ENCODE measurements around the gene PPRC1.

PPRC1 gene

DNA sequence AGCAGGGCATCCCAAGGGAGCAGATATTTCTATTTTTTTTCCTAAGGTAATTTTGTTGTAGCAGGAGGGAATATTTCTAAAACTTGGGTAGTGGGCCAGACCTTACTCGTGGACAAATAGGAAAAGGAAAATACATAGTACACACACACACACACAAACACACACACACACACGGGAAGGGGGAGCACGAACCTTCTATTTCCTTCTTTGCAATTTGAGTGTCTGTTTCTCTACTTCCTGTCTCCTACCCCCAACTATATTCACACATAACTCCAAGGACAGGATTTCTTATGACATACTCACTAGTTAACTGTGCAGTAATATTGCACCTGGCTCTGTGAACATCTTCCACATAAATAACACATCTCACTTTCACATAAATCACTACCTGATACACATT, 17.1 kb upstream of the PPRC1 start:
- Histone ChIP-seq H3K27me3 (ENCODE audit: insufficient read depth, low read depth, severe bottlenecking) (no peaks in the 10 kb centered on the region), H3K4me3 (ENCODE audit: low read depth, low read length) (no peak overlapping the region), H3K9me3 (ENCODE audit: severe bottlenecking) (no peaks in the 10 kb centered on the region), H3K27ac (peak overlapping the region; percentile 96), H3K36me3 (peaks cover 19% of the 10 kb centered on the region)
- TF ChIP-seq, protein P1, sequence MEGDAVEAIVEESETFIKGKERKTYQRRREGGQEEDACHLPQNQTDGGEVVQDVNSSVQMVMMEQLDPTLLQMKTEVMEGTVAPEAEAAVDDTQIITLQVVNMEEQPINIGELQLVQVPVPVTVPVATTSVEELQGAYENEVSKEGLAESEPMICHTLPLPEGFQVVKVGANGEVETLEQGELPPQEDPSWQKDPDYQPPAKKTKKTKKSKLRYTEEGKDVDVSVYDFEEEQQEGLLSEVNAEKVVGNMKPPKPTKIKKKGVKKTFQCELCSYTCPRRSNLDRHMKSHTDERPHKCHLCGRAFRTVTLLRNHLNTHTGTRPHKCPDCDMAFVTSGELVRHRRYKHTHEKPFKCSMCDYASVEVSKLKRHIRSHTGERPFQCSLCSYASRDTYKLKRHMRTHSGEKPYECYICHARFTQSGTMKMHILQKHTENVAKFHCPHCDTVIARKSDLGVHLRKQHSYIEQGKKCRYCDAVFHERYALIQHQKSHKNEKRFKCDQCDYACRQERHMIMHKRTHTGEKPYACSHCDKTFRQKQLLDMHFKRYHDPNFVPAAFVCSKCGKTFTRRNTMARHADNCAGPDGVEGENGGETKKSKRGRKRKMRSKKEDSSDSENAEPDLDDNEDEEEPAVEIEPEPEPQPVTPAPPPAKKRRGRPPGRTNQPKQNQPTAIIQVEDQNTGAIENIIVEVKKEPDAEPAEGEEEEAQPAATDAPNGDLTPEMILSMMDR (IDR thresholded peaks at IDR 0.05; ENCODE audit: low read depth, low read length), result no peak
- no peak for DNase-seq

DNA sequence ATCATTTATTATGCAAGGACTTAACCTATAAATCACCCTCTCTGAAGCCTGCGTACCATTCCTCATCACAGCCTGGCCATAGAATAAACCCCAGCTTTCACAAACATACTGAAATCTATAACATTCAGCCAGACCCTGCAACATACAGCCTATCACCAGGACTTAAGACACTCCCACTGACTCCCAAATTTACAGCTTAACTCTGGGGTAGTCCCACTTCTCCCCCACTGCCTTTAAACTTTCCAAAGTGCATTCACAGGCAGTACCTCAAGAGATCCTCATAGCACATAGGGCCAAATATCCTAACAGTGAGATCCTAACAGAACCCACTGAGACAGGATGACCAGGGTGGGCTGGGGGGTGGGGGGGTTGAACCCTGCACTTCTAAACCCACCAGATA, 16.2 kb upstream of the PPRC1 start:
- H3K27ac ChIP-seq, result peak overlapping the region; percentile 82
- H3K36me3 ChIP-seq, result peaks cover 10% of the 10 kb centered on the region
- no peaks in the 10 kb centered on the region for H3K9me3 ChIP-seq (ENCODE audit: severe bottlenecking)
- TF ChIP-seq, protein P1 (IDR thresholded peaks at IDR 0.05; ENCODE audit: low read depth, low read length), result no peak
- DNase-seq, result no peak
- no peaks in the 10 kb centered on the region for H3K27me3 ChIP-seq (ENCODE audit: insufficient read depth, low read depth, severe bottlenecking)
- H3K4me3 ChIP-seq (ENCODE audit: low read depth, low read length), result no peak overlapping the region

DNA sequence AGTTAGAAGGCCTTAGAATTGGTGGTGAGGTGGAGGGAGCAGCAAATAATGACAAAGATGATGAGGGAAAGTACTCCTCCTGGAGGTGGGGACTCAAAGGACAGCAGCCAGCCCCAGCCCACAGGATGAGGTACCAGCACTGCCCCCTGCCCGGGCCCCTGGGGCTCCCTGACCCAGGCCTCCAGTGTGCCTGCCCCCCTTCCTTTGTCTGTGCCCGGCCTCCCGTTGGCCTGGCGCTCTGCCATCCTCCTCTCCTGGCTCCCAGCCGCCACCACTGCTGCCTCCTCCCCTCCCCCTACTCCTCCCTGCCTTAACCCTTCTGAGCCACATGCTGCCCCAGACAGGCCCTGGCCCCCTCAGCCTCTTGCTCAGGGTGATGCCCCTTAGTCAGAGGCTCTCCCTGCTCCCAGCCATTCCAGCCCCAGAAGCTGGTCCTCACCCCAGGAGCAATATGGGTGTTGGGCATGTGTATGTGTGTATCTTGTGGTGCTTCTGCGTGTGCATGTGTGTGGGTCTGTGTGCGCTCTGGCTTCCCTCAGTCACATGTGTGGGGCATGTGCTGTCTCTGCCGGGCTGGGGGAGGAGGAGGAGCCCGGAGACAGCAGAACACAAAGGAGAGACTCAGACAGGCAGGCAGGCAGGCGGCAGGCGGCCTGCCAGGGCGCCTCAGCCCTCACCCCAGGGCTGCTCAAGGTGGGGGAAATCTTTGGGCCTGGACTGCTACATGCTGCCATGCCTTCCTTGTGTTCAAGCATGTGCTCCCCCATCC, 15.3 kb upstream of the PPRC1 start:
- TF ChIP-seq, protein P1 (IDR thresholded peaks at IDR 0.05; ENCODE audit: low read depth, low read length), result peak; percentile 37; the same call in 1 of the 2 replicates
- no peaks in the 10 kb centered on the region for H3K9me3 ChIP-seq (ENCODE audit: severe bottlenecking)
- no peaks in the 10 kb centered on the region for H3K27me3 ChIP-seq (ENCODE audit: insufficient read depth, low read depth, severe bottlenecking)
- peak overlapping the region; percentile 82 for H3K27ac ChIP-seq
- H3K36me3 ChIP-seq, result peaks cover 4% of the 10 kb centered on the region; the same call in 1 of the 2 replicates
- no peak overlapping the region for H3K4me3 ChIP-seq (ENCODE audit: low read depth, low read length)
- peak; percentile 72 for DNase-seq

DNA sequence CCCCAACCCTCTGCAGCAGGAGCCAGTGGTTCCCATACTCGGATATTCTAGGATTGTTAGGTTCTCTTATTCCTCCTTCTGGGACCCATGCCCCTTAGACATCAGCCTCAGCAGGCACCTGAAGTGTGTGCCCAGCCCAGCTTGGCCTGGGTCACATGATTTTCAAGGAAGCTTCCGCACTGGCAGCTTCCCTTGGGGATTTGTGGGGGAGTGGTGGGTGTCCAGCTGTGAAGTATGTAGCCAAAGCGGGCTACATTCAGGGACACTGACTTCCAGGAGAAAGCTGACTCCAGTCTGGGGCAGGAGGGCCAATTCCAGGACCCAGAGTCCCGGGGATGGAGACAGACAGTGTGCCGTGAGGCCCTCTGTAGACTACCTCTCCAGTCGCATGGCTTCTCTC, 14.0 kb upstream of the PPRC1 start:
- TF ChIP-seq, protein P1 (IDR thresholded peaks at IDR 0.05; ENCODE audit: low read depth, low read length), result no peak
- H3K4me3 ChIP-seq (ENCODE audit: low read depth, low read length), result peak overlapping the region; percentile 77
- no peaks in the 10 kb centered on the region for H3K9me3 ChIP-seq (ENCODE audit: severe bottlenecking)
- 0 out of 2 replicates have a peak, but pooled peaks cover 4% of the 10 kb centered on the region for H3K36me3 ChIP-seq
- peak overlapping the region; percentile 82 for H3K27ac ChIP-seq
- no peaks in the 10 kb centered on the region for H3K27me3 ChIP-seq (ENCODE audit: insufficient read depth, low read depth, severe bottlenecking)
- DNase-seq, result peak; percentile 35

DNA sequence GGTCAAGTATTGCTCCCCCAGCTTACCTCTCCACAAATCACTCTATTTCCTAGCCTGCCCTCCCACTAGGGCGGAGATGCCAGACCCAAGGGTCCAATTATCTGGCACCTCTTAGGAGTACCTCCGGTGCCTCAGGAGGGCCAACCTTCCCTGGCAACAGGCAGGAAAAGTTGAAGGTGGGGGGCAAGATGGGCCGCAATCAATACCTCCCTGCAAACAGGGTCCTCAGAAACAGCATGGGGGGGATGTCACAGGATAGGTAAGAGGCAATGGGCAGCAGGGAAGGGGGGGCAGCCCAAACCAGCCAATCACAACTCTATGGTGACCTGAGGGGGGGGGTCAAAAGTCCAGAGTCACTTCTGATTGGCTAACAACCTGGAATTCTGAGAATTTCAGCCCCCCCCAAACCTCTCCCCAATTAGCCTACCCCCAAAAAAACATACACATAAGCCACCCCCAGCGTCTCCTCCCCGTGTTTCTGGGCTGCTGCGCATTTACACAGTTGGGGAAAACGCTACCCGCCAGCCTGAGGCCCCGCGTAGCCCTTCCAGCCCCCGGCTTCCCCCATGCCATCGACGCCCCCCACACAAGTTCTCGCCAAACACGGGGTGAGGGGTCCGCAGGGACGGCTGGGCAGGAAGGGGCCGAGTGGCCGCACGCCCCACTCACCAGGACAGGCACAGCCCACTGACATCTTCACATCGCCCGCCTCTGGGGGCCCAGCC, 13.3 kb upstream of the PPRC1 start:
- DNase-seq, result peak; percentile 58
- peak overlapping the region; percentile 88 for H3K27ac ChIP-seq
- TF ChIP-seq, protein P1 (IDR thresholded peaks at IDR 0.05; ENCODE audit: low read depth, low read length), result no peak
- H3K9me3 ChIP-seq (ENCODE audit: severe bottlenecking), result no peaks in the 10 kb centered on the region
- peak overlapping the region; percentile 77 for H3K4me3 ChIP-seq (ENCODE audit: low read depth, low read length)
- H3K27me3 ChIP-seq (ENCODE audit: insufficient read depth, low read depth, severe bottlenecking), result no peaks in the 10 kb centered on the region
- no peaks in the 10 kb centered on the region for H3K36me3 ChIP-seq
